Measurements from ENCODE around the gene DICER1. TPM values are rescaled to one million over a fixed set of nuclear protein-coding genes. Genes with fewer than 3 reads are reported as not detected.

DICER1 gene
- total and polyA plus RNA-seq, 2 experiments from 2014 or later: 21.4 to 59.2 TPM

DNA sequence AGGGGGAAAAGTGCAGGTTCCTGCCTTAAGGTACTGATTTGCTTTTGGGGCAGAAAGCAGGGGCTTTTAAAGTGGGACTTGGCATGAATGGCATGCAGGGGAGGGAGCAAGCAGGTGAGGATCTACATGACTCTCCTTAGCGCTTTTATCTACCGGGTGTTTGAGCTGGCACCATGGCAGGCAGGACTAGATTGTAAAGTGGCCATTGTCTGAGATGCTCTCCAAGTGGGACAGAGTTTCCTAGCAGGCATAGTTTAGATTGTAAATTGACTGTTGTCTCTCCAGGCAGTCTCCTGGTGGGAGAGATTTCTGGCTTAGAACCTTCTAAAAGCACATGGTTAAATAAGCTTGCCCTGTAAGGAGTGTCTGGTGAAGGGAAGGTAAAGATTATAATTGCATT is 5.3 kb upstream of the DICER1 start:
- Mint-ChIP-seq H3K27ac (no peak overlapping the region), H3K27me3 (ENCODE audit: insufficient read depth, low read depth, poor library complexity) (peaks cover 4% of the 10 kb centered on the region), H3K4me3 (no peak overlapping the region; the same call in 2 of the 3 replicates), H3K4me1 (peaks cover 30% of the 10 kb centered on the region), H3K9me3 (peaks cover 21% of the 10 kb centered on the region), H3K36me3 (ENCODE audit: low read depth) (peaks cover 27% of the 10 kb centered on the region)
- H3K4me2 ChIP-seq: no peak overlapping the region
- no peaks in the 10 kb centered on the region for H4K20me1 ChIP-seq (replicated peaks; ENCODE audit: insufficient read depth)
- H3K36me3 ChIP-seq (ENCODE audit: insufficient read depth): no peaks in the 10 kb centered on the region; the same call in 1 of the 2 replicates
- no peaks in the 10 kb centered on the region for H3K27me3 ChIP-seq (ENCODE audit: insufficient read depth)
- no peak overlapping the region for H3K27ac ChIP-seq (ENCODE audit: low read depth)
- H3K4me3 ChIP-seq: no peak overlapping the region
- DNase-seq (ENCODE audit: low spot score) (no peak), ATAC-seq (peak; percentile 52)
- TF ChIP-seq, protein P1, sequence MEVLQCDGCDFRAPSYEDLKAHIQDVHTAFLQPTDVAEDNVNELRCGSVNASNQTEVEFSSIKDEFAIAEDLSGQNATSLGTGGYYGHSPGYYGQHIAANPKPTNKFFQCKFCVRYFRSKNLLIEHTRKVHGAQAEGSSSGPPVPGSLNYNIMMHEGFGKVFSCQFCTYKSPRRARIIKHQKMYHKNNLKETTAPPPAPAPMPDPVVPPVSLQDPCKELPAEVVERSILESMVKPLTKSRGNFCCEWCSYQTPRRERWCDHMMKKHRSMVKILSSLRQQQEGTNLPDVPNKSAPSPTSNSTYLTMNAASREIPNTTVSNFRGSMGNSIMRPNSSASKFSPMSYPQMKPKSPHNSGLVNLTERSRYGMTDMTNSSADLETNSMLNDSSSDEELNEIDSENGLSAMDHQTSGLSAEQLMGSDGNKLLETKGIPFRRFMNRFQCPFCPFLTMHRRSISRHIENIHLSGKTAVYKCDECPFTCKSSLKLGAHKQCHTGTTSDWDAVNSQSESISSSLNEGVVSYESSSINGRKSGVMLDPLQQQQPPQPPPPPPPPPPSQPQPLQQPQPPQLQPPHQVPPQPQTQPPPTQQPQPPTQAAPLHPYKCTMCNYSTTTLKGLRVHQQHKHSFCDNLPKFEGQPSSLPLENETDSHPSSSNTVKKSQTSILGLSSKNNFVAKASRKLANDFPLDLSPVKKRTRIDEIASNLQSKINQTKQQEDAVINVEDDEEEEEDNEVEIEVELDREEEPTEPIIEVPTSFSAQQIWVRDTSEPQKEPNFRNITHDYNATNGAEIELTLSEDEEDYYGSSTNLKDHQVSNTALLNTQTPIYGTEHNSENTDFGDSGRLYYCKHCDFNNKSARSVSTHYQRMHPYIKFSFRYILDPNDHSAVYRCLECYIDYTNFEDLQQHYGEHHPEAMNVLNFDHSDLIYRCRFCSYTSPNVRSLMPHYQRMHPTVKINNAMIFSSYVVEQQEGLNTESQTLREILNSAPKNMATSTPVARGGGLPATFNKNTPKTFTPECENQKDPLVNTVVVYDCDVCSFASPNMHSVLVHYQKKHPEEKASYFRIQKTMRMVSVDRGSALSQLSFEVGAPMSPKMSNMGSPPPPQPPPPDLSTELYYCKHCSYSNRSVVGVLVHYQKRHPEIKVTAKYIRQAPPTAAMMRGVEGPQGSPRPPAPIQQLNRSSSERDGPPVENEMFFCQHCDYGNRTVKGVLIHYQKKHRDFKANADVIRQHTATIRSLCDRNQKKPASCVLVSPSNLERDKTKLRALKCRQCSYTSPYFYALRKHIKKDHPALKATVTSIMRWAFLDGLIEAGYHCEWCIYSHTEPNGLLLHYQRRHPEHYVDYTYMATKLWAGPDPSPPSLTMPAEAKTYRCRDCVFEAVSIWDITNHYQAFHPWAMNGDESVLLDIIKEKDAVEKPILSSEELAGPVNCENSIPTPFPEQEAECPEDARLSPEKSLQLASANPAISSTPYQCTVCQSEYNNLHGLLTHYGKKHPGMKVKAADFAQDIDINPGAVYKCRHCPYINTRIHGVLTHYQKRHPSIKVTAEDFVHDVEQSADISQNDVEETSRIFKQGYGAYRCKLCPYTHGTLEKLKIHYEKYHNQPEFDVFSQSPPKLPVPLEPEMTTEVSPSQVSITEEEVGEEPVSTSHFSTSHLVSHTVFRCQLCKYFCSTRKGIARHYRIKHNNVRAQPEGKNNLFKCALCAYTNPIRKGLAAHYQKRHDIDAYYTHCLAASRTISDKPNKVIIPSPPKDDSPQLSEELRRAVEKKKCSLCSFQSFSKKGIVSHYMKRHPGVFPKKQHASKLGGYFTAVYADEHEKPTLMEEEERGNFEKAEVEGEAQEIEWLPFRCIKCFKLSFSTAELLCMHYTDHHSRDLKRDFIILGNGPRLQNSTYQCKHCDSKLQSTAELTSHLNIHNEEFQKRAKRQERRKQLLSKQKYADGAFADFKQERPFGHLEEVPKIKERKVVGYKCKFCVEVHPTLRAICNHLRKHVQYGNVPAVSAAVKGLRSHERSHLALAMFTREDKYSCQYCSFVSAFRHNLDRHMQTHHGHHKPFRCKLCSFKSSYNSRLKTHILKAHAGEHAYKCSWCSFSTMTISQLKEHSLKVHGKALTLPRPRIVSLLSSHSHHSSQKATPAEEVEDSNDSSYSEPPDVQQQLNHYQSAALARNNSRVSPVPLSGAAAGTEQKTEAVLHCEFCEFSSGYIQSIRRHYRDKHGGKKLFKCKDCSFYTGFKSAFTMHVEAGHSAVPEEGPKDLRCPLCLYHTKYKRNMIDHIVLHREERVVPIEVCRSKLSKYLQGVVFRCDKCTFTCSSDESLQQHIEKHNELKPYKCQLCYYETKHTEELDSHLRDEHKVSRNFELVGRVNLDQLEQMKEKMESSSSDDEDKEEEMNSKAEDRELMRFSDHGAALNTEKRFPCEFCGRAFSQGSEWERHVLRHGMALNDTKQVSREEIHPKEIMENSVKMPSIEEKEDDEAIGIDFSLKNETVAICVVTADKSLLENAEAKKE (CRISPR knock-in tag; IDR thresholded peaks at IDR 0.05): 0 out of 2 replicates have a peak, but pooled peaks have one; percentile 68
- TF ChIP-seq STAT1 (IDR thresholded peaks at IDR 0.05; ENCODE audit: unreplicated experiment): no peak
- TF ChIP-seq EZH2phosphoT487 (IDR thresholded peaks at IDR 0.05; ENCODE audit: unreplicated experiment): no peak
- H2AFZ ChIP-seq: no peak overlapping the region
- H3K79me2 ChIP-seq (replicated peaks; ENCODE audit: insufficient read depth): 0 out of 2 replicates have a peak, but pooled peaks cover 4% of the 10 kb centered on the region
- H3F3A ChIP-seq (replicated peaks; ENCODE audit: low read depth): no peaks in the 10 kb centered on the region
- H3K4me1 ChIP-seq (ENCODE audit: insufficient read depth): peaks cover 13% of the 10 kb centered on the region; the same call in 1 of the 2 replicates
- H3K9me2 ChIP-seq (ENCODE audit: insufficient read depth): 0 out of 2 replicates have a peak, but pooled peaks cover 4% of the 10 kb centered on the region

DNA sequence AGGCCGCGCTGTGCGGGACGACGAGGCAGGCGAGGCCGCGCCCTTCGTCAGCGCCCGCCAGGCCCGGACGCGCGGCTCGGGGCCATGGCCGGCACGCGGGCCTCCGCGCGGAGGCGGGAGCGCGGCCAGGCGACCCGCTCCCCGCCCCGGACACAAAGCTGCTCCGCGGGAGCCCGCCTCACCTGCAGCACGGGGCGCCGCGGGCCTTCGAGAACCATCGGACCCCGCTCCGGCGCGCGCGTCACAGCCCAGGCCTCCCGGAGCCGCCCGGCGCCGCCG is 342 bp downstream of the DICER1 start:
- Mint-ChIP-seq H3K4me1 (peaks cover 40% of the 10 kb centered on the region), H3K36me3 (ENCODE audit: low read depth) (no peaks in the 10 kb centered on the region; the same call in 2 of the 3 replicates), H3K27me3 (ENCODE audit: insufficient read depth, low read depth, poor library complexity) (peaks cover 3% of the 10 kb centered on the region), H3K4me3 (peak overlapping the region; percentile 97; the same call in 2 of the 3 replicates), H3K27ac (no peak overlapping the region), H3K9me3 (no peaks in the 10 kb centered on the region)
- Histone ChIP-seq H2AFZ (no peak overlapping the region), H3K4me3 (peak overlapping the region; percentile 76), H3K4me1 (ENCODE audit: insufficient read depth) (peaks cover 25% of the 10 kb centered on the region), H3K4me2 (peak overlapping the region; percentile 95), H3K79me2 (replicated peaks; ENCODE audit: insufficient read depth) (peaks cover 51% of the 10 kb centered on the region), H3K27ac (ENCODE audit: low read depth) (no peak overlapping the region), H3K27me3 (ENCODE audit: insufficient read depth) (no peaks in the 10 kb centered on the region), H4K20me1 (replicated peaks; ENCODE audit: insufficient read depth) (no peaks in the 10 kb centered on the region; the same call in 1 of the 2 replicates), H3K9me2 (ENCODE audit: insufficient read depth) (0 out of 2 replicates have a peak, but pooled peaks cover 4% of the 10 kb centered on the region), H3F3A (replicated peaks; ENCODE audit: low read depth) (no peaks in the 10 kb centered on the region), H3K36me3 (ENCODE audit: insufficient read depth) (no peaks in the 10 kb centered on the region)
- peak; percentile 46 for ATAC-seq
- no peak for DNase-seq (ENCODE audit: low spot score)
- TF ChIP-seq, protein P2, sequence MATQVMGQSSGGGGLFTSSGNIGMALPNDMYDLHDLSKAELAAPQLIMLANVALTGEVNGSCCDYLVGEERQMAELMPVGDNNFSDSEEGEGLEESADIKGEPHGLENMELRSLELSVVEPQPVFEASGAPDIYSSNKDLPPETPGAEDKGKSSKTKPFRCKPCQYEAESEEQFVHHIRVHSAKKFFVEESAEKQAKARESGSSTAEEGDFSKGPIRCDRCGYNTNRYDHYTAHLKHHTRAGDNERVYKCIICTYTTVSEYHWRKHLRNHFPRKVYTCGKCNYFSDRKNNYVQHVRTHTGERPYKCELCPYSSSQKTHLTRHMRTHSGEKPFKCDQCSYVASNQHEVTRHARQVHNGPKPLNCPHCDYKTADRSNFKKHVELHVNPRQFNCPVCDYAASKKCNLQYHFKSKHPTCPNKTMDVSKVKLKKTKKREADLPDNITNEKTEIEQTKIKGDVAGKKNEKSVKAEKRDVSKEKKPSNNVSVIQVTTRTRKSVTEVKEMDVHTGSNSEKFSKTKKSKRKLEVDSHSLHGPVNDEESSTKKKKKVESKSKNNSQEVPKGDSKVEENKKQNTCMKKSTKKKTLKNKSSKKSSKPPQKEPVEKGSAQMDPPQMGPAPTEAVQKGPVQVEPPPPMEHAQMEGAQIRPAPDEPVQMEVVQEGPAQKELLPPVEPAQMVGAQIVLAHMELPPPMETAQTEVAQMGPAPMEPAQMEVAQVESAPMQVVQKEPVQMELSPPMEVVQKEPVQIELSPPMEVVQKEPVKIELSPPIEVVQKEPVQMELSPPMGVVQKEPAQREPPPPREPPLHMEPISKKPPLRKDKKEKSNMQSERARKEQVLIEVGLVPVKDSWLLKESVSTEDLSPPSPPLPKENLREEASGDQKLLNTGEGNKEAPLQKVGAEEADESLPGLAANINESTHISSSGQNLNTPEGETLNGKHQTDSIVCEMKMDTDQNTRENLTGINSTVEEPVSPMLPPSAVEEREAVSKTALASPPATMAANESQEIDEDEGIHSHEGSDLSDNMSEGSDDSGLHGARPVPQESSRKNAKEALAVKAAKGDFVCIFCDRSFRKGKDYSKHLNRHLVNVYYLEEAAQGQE (IDR thresholded peaks at IDR 0.05; ENCODE audit: unreplicated experiment): no peak
- TF ChIP-seq, protein P3, sequence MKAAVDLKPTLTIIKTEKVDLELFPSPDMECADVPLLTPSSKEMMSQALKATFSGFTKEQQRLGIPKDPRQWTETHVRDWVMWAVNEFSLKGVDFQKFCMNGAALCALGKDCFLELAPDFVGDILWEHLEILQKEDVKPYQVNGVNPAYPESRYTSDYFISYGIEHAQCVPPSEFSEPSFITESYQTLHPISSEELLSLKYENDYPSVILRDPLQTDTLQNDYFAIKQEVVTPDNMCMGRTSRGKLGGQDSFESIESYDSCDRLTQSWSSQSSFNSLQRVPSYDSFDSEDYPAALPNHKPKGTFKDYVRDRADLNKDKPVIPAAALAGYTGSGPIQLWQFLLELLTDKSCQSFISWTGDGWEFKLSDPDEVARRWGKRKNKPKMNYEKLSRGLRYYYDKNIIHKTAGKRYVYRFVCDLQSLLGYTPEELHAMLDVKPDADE (IDR thresholded peaks at IDR 0.05): no peak
- TF ChIP-seq ZNF331 (CRISPR knock-in tag; IDR thresholded peaks at IDR 0.05; ENCODE audit: low read depth): no peak
